ENCODE data around the gene APOC4. TPM values are rescaled to one million over a fixed set of nuclear protein-coding genes. Genes with fewer than 3 reads are reported as not detected.

Gene APOC4
- total and polyA plus RNA-seq, 12 donors: not detected

DNA sequence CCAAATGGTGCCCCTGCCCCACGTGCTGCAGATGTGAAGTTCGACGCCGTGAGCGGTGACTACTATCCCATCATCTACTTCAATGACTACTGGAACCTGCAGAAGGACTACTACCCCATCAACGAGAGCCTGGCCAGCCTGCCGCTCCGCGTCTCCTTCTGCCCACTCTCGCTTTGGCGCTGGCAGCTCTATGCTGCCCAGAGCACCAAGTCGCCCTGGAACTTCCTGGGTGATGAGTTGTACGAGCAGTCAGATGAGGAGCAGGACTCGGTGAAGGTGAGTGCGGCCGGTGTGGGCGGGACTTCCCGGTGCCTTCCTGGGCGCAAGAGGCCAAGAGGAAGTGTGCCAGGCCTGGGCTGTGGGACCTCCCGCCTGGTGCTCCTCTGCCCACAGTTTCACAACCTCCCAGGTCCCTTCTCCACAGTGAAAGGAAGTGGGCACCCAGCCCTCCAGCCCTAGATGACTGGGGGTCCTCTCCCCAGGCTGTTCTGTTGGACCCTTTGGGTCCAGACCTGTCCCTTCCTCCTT is 45.2 kb downstream of the APOC4 start:
- 86 to 93% methylated on average over 20 of the region's 20 CpGs for WGBS, 2 donors
- ATAC-seq (no peak), DNase-seq (no peak)
- TF ChIP-seq, protein P1, sequence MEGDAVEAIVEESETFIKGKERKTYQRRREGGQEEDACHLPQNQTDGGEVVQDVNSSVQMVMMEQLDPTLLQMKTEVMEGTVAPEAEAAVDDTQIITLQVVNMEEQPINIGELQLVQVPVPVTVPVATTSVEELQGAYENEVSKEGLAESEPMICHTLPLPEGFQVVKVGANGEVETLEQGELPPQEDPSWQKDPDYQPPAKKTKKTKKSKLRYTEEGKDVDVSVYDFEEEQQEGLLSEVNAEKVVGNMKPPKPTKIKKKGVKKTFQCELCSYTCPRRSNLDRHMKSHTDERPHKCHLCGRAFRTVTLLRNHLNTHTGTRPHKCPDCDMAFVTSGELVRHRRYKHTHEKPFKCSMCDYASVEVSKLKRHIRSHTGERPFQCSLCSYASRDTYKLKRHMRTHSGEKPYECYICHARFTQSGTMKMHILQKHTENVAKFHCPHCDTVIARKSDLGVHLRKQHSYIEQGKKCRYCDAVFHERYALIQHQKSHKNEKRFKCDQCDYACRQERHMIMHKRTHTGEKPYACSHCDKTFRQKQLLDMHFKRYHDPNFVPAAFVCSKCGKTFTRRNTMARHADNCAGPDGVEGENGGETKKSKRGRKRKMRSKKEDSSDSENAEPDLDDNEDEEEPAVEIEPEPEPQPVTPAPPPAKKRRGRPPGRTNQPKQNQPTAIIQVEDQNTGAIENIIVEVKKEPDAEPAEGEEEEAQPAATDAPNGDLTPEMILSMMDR (IDR thresholded peaks at IDR 0.05): no peak
- no peaks in the 10 kb centered on the region for H3K4me1 ChIP-seq
- H3K27ac ChIP-seq: no peak overlapping the region
- H3K4me3 ChIP-seq: no peak overlapping the region
- H3K36me3 ChIP-seq: peaks cover 0 to 99% (median 28%) of the 10 kb centered on the region in 9 donors
- no peaks in the 10 kb centered on the region for H3K9me3 ChIP-seq
- intact Hi-C loops (cut with DNase I): loop anchor here in 2 of 10 donors (5.0 kb wide), 2 partner anchors 70 to 920 kb away; no protein-coding TSS in a partner anchor
- H3K27me3 ChIP-seq: no peaks in the 10 kb centered on the region

DNA sequence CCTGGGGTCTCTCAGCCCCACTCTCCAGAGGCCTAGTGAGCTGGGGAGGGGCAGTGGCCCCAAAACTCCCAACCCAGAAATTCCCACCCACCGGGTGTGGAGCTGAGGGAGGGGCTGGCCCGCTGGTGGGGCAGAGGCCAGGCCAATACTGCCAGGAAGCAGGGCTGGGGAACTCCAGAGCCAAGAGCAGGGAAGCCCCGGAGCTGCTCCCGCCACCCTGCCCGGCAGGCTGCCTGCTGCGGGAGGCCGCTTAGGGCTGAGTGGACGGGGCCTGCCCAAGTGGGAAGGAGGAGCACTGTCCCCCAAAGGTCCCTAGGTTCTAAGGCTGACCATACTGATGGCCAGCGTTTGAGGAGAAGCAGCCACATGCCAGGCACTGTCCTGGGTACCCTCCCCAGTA is 46.2 kb downstream of the APOC4 start:
- intact Hi-C loops (cut with DNase I): loop anchor here in 2 of 10 donors (5.0 kb wide), 2 partner anchors 69 to 919 kb away; no protein-coding TSS in a partner anchor
- no peak overlapping the region for H3K4me3 ChIP-seq
- H3K27me3 ChIP-seq: no peaks in the 10 kb centered on the region
- H3K9me3 ChIP-seq: no peaks in the 10 kb centered on the region
- WGBS, 2 donors: 89 to 92% methylated on average over 9 of the region's 9 CpGs
- TF ChIP-seq, protein P1 (IDR thresholded peaks at IDR 0.05): no peak
- ATAC-seq (peak in 1 of 8 donors; percentile 11), DNase-seq (no peak)
- H3K36me3 ChIP-seq: peaks cover 0 to 99% (median 31%) of the 10 kb centered on the region in 9 donors
- H3K4me1 ChIP-seq: no peaks in the 10 kb centered on the region
- H3K27ac ChIP-seq: no peak overlapping the region

DNA sequence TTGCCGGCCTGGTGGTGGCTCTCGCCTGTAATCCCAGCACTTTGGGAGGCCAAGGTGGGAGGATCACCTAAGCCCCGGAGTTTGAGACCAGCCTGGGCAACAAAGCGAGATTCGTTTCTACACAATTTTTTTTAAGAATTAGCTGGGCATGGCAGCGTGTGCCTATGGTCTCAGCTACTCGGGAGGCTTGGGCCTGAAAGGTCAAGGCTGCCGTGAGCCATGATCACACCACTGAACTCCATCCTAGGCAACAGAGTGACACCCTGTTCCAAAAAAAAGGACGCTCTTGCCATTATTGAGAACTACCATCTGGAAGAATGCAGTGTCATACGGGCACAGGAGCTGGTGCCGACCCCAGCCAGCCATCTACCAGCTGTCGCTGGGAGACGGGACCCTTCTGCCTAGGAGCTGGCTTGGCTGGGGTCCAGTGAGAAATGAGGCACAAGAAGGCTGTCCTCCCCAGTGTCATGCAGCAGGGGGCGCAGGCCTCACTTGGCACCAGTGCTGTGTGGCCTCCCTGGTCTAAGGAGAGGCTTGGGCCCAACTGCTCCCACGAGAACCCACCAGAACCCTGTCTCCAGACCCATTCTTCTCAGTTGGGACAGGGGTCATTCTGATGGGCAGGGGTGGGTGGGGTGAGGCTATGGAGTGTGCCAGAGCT is 47.0 kb downstream of the APOC4 start:
- Histone ChIP-seq H3K4me3 (no peak overlapping the region), H3K4me1 (no peaks in the 10 kb centered on the region), H3K9me3 (no peaks in the 10 kb centered on the region), H3K27me3 (no peaks in the 10 kb centered on the region), H3K27ac (no peak overlapping the region), H3K36me3 (peaks cover 0 to 98% (median 31%) of the 10 kb centered on the region in 9 donors)
- peak; percentile 60 to 65 for DNase-seq
- intact Hi-C loops (cut with DNase I): loop anchor here in 2 of 10 donors (5.0 kb wide), 2 partner anchors 68 to 918 kb away; no protein-coding TSS in a partner anchor
- WGBS, 2 donors: 77% methylated on average over 15 of the region's 15 CpGs
- TF ChIP-seq, protein P1 (IDR thresholded peaks at IDR 0.05): peak in 7 of 9 donors; percentile 51 to 65 (median 54)
- ATAC-seq: peak in 6 of 8 donors; percentile 25 to 51 (median 36)

DNA sequence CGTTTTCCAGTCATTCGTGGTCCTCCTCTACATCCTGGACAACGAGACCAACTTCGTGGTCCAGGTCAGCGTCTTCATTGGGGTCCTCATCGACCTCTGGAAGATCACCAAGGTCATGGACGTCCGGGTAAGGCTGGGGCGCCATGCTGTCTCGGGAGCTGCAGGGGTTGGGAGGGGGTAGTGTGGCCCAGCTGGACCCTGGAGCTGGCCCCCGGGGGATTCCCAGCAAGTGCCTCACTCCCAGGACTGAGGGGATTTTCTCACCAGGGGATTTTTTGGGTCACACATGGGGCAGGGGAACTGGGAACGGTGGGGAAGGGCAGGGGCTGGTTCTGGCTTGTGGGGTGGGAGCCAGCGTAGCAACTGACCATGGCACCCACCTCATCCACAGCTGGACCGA is 48.4 kb downstream of the APOC4 start:
- H3K27ac ChIP-seq: no peak overlapping the region
- no peak for ATAC-seq
- intact Hi-C loops (cut with DNase I): no loop called here
- no peaks in the 10 kb centered on the region for H3K9me3 ChIP-seq
- 83 to 88% methylated on average over 14 of the region's 14 CpGs for WGBS, 2 donors
- TF ChIP-seq, protein P1 (IDR thresholded peaks at IDR 0.05): no peak
- DNase-seq: no peak
- H3K36me3 ChIP-seq: peaks cover 0 to 89% (median 24%) of the 10 kb centered on the region in 9 donors
- no peak overlapping the region for H3K4me3 ChIP-seq
- H3K27me3 ChIP-seq: no peaks in the 10 kb centered on the region
- no peaks in the 10 kb centered on the region for H3K4me1 ChIP-seq
